Gastrocnemius medialis (tissue), 4 donors: Measurements from ENCODE around the gene SCO2. TPM values are rescaled to one million over a fixed set of nuclear protein-coding genes. Genes with fewer than 3 reads are reported as not detected.

ENCODE experiments used
- ATAC-seq, 2 donors: fragments of 150-250 bp; one replicate each; pipeline ENCODE4 v1.9.1; 2016
- DNase-seq, 2 donors: peaks; one replicate each; pipeline ENCODE4 v3.0.0-alpha.2; 2019
- H3K27ac ChIP-seq, 4 donors: fragments of 200-600 bp; sonication (generic); 1 replicate in 1 of 4; 2 replicates in 3 of 4; pipeline ENCODE4 v1.5.1; 2016 to 2018; ENCODE audit warnings: mild to moderate bottlenecking in 2 of 4, moderate library complexity in 1 of 4
- H3K27me3 ChIP-seq, 3 donors: fragments of 200-600 bp; sonication (generic) in 2 of 3; 1 replicate in 1 of 3; 2 replicates in 2 of 3; pipeline versions ENCODE4 v1.5.1 to v1.6.0; 2016 to 2019; ENCODE audit warnings: mild to moderate bottlenecking in 1 of 3, moderate library complexity in 1 of 3
- H3K36me3 ChIP-seq, 2 donors: fragments of 200-600 bp; sonication (generic) in 1 of 2; one replicate each; pipeline ENCODE4 v1.5.1; 2017 to 2018
- H3K4me1 ChIP-seq, 2 donors: fragments of 200-600 bp; sonication (generic) in 1 of 2; one replicate each; pipeline ENCODE4 v1.5.1; 2016 to 2017; ENCODE audit warnings: mild to moderate bottlenecking in 2 of 2
- H3K4me3 ChIP-seq, 4 donors: fragments of 200-600 bp; sonication (generic) in 3 of 4; 1 replicate in 1 of 4; 2 replicates in 3 of 4; pipeline ENCODE4 v1.5.1; 2016 to 2019; ENCODE audit warnings: mild to moderate bottlenecking in 2 of 4
- H3K9me3 ChIP-seq, 3 donors: fragments of 200-600 bp; sonication (generic) in 2 of 3; 1 replicate in 1 of 3; 2 replicates in 2 of 3; pipeline ENCODE4 v1.5.1; 2016 to 2019
- CTCF ChIP-seq, 5 experiments: fragments of 450-650 bp in 3 of 5; fragments of 200-600 bp in 2 of 5; sonication (generic) in 2 of 5; IDR thresholded peaks in 4 of 5; conservative IDR thresholded peaks in 1 of 5; 1 replicate in 4 of 5; 2 replicates in 1 of 5; pipeline ENCODE4 v1.5.1; 2016 to 2019; ENCODE audit warnings: antibody characterized with exemption in 5 of 5, mild to moderate bottlenecking in 3 of 5, moderate library complexity in 3 of 5
- POLR2A ChIP-seq, 2 donors: fragments of 450-650 bp; IDR thresholded peaks; one replicate each; pipeline ENCODE4 v1.6.1; 2017; ENCODE audit warnings: antibody characterized with exemption in 2 of 2, mild to moderate bottlenecking in 2 of 2, moderate library complexity in 2 of 2
- in situ Hi-C, 4 donors: fragments of 200-750 bp; cut with MboI; loops; one replicate each; pipeline versions ENCODE4 v1.15.0 to v1.8.0; 2017; ENCODE audit warnings: low sequenced_read_pairs in 4 of 4
- intact Hi-C: fragments of 100-400 bp; cut with DNase I; formaldehyde crosslinking; loops from one replicate; pipeline ENCODE4 v1.15.1; 2023; ENCODE audit warnings: low total_unique reads
- total RNA-seq, 4 donors: library from RNA; depleted of rRNA; stranded (reverse); fragments of >200 nt; gene quantifications; one replicate each; pipeline versions ENCODE4 v1.1.0 to v1.2.3, GENCODE V29; 2016

SCO2 gene
- total RNA-seq, 4 donors from 2014 or later = 1.0 to 2.3 TPM; not detected in 2

- peaks cover 0 to 63% of the 10 kb centered on the region in 2 donors for H3K36me3 ChIP-seq
- H3K9me3 ChIP-seq = no peaks in the 10 kb centered on the region
- no peak overlapping the region for H3K27ac ChIP-seq
- no peak for DNase-seq
- H3K27me3 ChIP-seq = no peaks in the 10 kb centered on the region
- TF ChIP-seq POLR2A (IDR thresholded peaks at IDR 0.05) = no peak
- no peak for TF ChIP-seq CTCF (IDR thresholded peaks at IDR 0.05 in 4 of 5, conservative IDR thresholded peaks at IDR 0.05 in 1 of 5)
- in situ Hi-C loops (no loop called here), intact Hi-C loops (no loop called here)
- ATAC-seq = no peak
- H3K4me1 ChIP-seq = peaks cover 0 to 8% of the 10 kb centered on the region in 2 donors
- no peak overlapping the region for H3K4me3 ChIP-seq
Observed at GRCh38 chr22:50568626-50569025, 43.2 kb upstream of the SCO2 start.

- no peak for TF ChIP-seq CTCF (IDR thresholded peaks at IDR 0.05 in 4 of 5, conservative IDR thresholded peaks at IDR 0.05 in 1 of 5)
- TF ChIP-seq POLR2A (IDR thresholded peaks at IDR 0.05) = no peak
- Histone ChIP-seq H3K4me1 (peaks cover 0 to 15% of the 10 kb centered on the region in 2 donors), H3K4me3 (no peak overlapping the region), H3K27ac (no peak overlapping the region), H3K36me3 (peaks cover 0 to 55% of the 10 kb centered on the region in 2 donors), H3K9me3 (no peaks in the 10 kb centered on the region), H3K27me3 (no peaks in the 10 kb centered on the region)
- in situ Hi-C loops (no loop called here), intact Hi-C loops (no loop called here)
- DNase-seq = no peak
- no peak for ATAC-seq
Observed at GRCh38 chr22:50567721-50568252, 42.4 kb upstream of the SCO2 start.

- H3K4me3 ChIP-seq = no peak overlapping the region
- peaks cover 0 to 21% of the 10 kb centered on the region in 2 donors for H3K36me3 ChIP-seq
- ATAC-seq (no peak), DNase-seq (no peak)
- TF ChIP-seq POLR2A (IDR thresholded peaks at IDR 0.05) = no peak
- H3K9me3 ChIP-seq = no peaks in the 10 kb centered on the region
- H3K27me3 ChIP-seq = no peaks in the 10 kb centered on the region
- intact Hi-C loops (no loop called here), in situ Hi-C loops (no loop called here)
- H3K4me1 ChIP-seq = peaks cover 0 to 10% of the 10 kb centered on the region in 2 donors
- peak overlapping the region in 1 of 4 donors; percentile 82 for H3K27ac ChIP-seq
Observed at GRCh38 chr22:50564289-50564688, 38.9 kb upstream of the SCO2 start.

- DNase-seq (no peak), ATAC-seq (peak; percentile 27 to 46)
- H3K4me1 ChIP-seq = peaks cover 0 to 10% of the 10 kb centered on the region in 2 donors
- H3K27ac ChIP-seq = peak overlapping the region; percentile 77 to 82 (median 81)
- no peaks in the 10 kb centered on the region for H3K27me3 ChIP-seq
- H3K9me3 ChIP-seq = no peaks in the 10 kb centered on the region
- peak overlapping the region; percentile 67 to 87 (median 68) for H3K4me3 ChIP-seq
- H3K36me3 ChIP-seq = peaks cover 0 to 14% of the 10 kb centered on the region in 2 donors
- no peak for TF ChIP-seq CTCF (IDR thresholded peaks at IDR 0.05 in 4 of 5, conservative IDR thresholded peaks at IDR 0.05 in 1 of 5)
- no peak for TF ChIP-seq POLR2A (IDR thresholded peaks at IDR 0.05)
- intact Hi-C loops = no loop called here
- in situ Hi-C loops = no loop called here
Observed at GRCh38 chr22:50563413-50564160, 38.2 kb upstream of the SCO2 start.
